Fibroblast of peridontal ligament (primary cell): ENCODE results near the gene CDV3.

Experiments used
- DNase-seq: peaks from one replicate; pipeline ENCODE4 v3.0.0-alpha.2; 2010; ENCODE audit errors: extremely low read depth

The CDV3 gene

DNA sequence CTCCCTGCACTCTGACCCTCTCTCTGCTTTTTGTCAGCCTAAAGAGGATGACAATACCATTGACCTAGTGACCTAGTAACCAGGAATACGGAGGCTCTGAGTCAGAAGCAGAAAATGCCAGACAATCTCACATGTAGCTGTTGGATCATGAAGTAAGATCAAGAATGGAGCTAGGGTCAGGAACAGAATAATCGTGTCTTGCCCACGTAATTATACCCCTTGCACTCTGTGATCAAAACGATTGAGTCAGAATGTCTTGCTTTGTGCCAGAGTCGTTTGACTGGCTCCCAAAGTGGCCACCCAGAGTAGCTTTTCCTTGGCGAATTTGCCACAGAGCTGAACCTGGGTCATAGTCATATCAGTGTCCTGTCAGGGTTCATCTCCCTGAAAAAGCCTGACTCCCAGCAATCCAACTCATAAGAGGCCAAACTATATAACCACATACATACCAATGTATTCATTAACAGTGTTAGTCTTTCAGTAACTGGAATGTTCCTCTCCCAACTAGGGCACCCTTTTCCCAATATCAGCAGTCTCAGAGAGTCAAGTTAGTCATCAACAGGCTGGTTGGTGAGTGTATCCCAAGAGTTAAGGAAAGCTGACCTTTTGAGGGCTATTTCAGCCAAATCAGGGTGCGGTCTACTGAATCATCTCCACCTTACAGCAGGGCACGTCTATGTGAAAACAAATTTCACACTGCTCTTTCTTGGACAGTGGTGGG lies 5.0 kb upstream of the CDV3 start:
- DNase-seq = peak; percentile 68

DNA sequence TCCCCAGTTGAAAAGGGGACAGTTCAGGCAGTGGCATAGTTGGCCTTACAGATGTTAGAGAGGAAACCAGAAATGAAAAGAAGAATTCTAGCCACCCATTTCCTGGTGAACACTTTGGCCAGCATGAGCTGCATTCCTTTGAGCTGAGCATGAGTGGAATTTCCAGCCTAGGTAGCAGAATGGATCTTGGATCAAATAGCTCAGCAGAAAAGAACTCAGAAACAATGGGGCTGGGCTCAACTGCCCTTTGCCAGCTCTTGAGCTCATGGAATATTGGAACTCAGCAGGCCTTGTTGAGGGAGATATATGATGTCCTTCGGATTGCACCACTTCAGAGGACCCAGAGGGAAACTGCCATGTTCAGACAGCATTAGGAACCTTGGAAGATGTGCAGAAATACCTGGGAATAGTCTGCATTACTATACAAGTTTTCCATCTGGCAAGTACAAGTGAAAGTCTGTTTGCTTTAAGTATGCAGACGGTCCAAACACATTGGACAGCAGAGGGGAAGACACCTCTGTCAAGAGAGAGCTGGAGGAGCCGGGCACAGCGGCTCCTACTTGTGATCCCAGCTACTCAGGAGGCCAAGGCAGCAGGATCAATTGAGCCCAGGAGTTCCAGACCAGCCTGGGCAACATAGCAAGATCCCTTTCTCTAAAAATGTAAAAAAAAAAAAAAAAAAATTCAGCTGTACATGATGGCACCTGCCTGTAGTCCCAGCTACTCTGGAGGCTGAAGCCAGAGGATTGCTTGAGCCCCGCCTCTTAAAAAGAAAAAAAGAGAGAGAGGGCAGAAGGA lies 3.1 kb upstream of the CDV3 start:
- DNase-seq = peak; percentile 77

DNA sequence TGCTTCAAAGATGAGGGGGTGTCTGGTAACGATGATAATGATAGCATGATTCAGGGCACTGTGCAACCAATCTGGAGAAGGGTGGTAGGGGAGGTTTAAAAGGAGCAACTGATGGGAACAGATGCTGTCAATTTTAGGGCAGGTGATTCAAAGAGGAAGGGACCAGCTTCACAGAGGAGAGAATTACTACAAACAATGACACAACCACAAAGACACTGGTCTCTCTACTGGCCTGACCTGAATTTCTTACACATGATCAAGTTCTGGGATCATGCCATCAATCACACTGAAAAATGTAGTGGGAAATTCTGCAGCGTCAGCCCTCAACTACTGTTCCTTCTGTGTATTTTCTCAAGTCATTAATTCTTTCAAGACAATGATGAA lies 2.6 kb upstream of the CDV3 start:
- DNase-seq = no peak

DNA sequence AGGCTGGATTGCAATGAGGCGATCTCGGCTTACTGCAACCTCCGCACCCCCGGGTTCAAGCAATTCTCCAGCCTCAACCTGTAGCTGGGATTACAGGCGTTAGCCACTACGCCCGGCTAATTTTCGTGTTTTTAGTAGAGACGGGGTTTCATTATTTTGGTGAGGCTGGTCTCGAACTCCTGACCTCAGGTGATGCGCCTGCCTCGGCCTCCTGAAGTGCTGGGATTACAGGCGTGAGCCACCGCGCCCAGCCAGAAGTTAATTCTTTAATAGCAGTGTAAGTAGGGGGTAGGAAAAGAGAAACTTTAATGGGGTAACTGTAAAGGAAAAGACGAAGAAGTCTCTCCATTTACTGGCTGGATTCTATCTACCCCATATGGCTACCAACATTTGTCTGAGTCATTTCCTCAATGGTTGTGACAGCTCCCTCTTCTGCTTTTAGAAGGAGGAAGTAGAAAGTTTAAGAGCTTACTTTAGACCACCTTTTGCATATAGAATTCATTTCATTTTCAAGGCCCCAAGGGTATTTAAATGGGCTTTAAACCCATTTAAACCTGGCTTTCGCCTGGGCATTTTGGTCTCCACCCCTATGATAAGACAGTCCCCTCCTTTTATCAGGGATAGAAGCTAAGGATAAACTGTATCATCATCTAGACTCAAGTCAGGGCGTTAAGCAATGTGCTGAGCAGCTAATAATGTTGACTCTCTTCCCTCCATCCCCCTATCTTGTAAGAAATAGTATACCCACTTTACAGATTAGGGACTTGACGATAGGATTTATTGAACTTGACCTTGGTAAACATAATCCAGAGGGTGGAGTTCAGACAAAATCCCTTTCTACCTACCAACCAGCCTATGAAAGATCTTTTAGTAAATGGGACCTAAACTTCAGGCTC lies 1.1 kb upstream of the CDV3 start:
- no peak for DNase-seq

DNA sequence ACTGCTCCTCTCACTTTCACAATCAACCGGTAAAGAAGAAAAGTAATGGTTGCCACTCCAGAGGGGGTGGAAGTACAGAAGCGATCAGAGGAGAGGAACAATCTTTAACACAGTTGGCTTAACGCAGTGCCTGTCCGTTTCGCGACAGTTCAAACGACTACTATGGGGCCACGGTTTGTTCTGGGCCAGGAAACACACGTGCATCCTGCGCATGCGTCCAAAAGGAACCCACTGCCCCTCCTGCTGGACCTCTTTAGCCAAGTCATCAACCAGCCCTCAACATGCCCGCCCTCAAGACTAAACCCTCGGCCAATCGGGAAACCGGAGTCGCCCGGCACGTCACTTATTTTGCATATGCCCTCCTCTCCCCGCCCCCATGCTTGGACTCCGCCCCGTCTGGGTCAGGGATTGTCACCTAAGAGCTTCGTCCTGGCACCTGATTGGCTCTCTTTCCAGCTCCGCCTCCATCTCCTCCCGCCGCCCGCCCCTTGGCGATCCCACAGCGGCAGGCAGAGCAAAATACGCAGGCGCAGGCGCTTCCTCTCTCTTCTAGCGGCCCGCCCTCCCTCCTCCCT lies 345 bp upstream of the CDV3 start:
- peak; percentile 100 for DNase-seq

DNA sequence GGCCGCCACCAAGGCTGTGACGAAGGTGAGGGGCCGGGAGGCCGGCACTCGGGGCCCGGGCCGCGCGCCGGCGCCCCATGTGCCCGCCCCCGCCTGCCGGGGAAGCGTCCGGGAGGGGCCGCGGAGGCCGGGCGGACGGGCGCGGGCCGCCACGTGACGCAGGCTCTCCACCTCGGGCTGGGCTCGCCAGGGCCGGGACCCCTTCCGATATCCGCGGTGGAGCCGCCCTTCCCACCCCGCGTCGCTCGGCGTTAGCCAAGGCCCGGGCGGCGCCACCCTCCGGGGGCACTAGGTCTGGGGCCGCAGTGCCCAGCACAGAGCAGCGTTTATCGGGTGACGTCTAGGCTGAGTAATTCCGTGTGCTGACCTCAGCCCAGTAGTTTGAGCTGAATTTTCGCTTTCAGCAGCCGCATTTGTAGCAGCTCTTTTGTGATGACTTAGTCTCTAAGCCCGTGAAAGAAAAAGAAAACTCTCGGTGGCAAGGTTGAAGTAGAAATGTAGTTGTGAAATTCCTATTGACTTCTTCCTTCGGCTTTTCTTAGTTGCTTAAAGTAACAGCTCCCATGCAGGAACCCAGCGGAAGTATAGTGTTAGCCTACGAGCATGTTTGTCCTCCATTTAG lies 885 bp downstream of the CDV3 start:
- DNase-seq = peak; percentile 81

DNA sequence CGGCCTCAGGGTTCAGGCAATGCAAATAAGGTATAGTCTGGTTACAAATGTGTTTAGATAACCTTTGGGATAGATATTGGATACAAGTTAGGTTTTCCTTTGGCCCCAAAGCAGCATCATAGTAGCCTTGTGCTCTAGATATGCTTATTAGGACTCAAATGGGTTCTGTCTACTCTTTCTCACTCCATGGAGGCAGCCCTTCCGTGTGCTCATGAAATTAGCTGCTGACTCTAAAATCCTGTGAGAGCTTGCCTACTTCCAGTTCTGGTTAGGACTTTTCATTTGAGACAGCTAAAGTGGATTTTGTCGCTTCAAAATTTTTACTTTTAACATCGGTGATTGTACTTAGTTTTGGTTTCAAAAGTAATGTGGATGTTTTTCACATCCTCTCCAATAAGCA lies 1.6 kb downstream of the CDV3 start:
- DNase-seq = no peak

DNA sequence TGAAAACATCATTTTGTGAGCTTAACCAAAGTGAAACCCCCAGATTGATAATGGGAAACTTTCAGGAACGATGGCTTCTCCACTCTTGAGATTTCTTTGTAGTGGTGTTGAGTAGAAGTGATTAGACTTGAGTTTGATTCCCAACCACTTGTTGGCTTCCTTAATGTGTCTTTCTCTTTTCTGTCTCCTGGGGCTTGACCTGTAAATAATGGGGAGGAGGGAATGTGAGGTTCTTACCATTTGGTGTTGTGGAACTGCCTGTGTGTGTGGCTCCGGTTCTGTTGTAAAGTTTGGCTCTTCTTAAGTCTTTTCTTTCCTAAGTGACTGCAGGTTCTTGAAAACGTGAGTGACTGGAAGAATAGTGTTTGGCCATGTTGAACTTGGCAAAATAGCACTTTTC lies 2.7 kb downstream of the CDV3 start:
- no peak for DNase-seq

DNA sequence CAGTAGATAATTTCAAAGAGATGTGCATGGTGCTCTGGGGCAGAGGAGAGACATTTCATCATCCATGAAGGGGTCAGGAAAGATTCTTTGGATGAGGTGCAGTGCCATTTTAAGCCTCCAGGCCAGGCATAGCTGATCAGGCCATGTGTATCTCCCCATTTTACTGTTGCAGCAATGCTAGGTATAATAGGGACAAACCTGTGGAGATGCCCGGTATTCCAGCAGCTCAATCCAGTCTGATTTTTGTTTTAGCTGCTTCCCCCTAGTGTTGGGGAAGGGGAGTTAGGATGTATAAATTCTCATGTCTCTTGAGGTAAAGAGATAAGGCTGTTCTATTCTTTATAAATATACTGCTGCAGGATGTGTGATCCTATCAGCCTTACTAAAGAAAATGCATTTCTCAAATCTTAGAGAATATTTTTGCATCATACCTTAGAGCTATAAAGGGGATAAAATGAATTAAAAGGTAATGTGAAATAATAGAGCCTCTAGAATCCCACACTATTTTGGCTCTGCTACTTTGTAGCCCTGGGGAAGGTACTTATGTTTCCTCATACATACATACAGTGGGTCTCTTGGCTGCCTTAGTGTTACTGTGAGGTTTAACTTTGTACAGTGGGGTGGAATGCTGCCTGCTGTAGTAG lies 5.2 kb downstream of the CDV3 start:
- DNase-seq = peak; percentile 62

DNA sequence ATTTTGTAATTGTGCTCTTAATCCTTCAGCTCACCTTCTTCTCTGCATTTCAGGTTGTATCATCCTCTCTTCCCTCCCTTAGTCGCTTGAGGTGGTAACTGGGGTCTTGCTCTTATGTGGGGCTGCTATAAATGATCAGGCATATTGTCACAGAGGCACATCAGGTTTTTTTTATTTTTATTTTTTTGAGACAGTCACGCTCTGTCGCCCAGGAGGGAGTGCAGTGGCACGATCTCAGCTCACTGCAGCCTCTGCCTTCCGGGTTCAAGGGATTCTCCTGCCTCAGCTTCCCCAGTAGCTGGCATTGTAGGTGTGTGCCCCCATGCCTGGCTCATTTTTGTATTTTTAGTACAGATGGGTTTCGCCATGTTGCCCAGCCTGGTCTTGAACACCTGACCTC lies 9.9 kb downstream of the CDV3 start:
- DNase-seq = no peak

DNA sequence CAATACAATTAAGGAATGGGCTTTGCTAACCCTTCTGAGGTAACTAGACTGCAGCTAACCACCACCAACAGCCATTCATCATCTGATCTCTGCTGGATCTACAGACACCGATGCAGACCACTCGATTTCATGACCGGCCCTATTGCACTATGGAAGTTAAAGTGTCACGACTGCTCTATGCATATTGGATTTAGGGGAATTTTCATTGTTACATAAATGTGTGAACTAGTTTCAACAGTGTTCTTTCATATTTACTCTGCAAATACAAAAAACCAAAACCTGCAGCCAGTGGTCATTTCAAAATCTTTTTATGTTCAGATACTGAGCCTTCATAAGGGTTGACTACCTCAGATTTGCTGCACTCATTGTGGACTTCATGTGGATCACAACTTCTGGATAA lies 14.5 kb downstream of the CDV3 start:
- DNase-seq = no peak

DNA sequence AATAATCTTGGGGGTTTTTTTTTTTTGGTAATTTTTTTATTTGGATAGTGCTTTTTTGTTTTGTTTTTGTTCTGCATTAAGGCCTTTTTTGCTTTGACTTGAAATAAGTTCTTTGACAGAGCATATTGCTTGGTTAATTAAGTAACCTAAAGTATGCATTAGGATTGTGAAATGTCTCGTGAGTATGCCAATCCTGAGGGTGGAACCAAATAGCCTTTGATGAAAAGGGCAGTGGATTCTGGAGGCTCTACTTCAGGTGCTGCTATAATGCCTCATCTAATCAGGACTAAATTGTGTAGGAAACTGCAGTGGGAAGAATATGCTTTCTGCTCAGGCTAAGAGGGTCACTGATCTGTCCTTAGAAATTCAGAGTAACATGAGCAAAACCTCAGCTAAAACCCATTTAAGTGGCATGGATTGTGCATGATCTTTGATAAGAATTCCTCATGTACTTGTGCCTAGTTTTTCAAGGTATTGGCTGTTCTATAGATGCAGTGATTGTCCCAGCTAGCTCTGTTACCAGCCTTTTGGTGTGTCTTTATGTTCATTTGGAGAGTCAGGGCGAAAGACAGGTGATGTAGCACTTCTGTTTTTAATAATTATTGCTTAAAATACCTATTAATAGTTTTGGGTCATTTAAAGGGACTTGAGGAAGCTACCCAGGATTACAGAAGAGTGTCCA lies 15.4 kb downstream of the CDV3 start:
- DNase-seq = no peak

DNA sequence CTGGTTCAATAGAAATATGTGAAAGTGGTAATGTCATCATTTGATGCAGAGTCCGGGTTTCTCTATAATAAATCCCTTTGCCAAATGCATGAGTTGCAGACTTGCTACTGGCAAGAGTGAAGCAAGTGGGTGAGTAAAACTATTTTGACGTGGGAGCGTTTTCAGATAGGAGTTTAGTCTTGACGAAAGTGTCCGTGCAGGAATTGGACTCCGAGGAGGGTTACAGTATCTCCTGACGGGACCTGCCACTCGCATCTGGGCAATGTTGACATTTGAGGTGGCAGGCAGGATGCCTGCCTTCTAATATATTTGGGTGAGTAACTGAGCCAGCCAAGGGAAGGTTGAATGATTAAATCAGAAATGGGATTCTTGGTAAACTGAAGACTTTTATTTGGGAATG lies 16.0 kb downstream of the CDV3 start:
- DNase-seq = no peak

DNA sequence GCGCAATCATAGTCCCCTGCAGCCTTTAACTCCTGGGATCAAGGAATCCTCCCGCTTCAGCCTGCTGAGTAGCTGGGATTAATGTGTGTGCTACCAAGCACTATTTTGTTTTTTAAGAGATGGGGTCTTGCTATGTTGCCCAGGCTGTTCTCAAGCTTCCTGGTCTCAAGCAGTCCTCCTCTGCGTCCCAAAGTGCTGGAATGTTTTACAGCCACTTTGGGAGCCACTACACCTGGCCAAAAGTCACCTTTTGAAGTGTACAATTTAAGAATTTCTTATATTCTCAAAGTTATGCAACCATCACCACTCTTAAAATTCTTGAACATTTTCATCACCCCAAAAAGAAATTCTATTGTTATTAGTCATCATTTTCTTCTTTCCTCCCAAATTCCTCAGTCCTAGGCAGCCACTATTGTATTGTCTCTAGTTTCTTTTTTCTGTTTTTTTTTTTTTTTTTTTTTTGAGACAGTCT lies 17.8 kb downstream of the CDV3 start:
- peak; percentile 67 for DNase-seq

DNA sequence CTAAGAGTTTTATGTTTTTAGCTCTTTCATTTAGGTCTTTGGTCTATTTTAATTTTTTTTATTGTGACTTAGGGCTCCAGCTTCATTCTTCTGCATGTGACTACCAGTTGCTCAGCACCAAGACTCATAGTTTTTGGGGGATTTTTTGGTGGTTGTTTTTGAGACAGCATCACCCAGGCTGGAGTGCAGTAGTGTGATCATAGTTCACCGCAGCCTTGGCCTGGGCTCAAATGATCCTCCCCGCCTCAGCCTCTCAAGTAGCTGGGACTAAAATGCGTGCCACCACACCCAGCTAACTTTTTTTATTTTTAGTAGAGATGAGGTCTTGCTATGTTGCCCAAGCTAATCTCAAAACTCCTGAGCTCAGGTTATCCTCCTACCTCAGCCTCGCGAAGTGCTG lies 19.4 kb downstream of the CDV3 start:
- DNase-seq = no peak

DNA sequence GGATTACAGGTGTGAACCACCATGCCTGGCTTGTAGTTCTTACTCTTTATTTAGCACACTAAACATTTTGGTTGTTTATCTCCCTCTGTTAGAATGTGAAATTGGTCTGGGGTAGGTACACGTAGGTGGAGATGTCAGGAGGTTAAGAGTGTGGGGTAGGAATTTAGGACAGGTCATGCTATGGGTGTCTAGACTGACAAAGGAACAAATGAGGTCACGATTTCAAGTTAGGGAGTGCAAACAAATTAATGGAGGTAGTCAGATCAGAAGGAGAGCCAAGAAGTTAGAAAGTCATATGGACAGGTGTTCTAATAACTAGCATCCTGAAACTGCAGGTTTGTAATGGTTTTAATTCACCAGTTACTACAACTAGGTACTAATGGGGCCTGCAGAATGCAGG lies 19.8 kb downstream of the CDV3 start:
- DNase-seq = no peak

DNA sequence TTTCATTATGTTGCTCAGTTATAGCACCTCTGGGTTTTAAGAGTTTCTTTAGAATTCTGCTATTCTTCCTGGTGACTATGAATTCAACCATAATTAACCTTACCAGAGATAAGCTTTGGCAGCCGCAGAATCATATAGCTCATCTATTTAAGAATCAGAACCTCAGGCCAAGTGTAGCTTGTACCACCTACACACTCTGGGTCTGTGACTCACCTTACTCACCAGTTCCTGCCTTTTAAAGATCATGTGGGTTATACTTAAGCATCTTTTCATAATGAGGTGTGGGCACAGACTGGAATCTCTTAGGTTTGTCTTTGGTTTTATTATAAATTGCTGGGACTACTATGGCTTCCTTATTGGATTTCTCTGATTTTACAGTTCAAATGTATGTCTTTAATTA lies 21.9 kb downstream of the CDV3 start:
- DNase-seq = no peak

DNA sequence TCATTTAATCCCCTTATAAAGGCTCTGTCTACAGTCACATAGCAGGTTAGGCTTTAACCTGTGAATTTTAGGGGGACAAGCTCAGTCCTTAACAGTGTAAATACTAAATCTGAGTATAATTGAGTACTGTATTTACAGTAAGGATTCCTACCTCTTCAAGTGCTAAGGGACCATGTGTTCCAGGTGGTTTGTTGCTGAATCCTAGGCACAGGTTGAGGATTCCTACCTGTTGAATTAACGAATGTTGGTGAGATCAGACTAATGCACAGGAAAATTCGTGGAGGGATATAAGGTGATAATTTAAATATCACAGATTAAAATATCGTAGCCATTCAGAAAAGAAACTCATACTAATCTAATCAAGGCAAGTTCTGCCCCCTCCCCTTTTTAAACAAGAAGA lies 24.9 kb downstream of the CDV3 start:
- DNase-seq = no peak

DNA sequence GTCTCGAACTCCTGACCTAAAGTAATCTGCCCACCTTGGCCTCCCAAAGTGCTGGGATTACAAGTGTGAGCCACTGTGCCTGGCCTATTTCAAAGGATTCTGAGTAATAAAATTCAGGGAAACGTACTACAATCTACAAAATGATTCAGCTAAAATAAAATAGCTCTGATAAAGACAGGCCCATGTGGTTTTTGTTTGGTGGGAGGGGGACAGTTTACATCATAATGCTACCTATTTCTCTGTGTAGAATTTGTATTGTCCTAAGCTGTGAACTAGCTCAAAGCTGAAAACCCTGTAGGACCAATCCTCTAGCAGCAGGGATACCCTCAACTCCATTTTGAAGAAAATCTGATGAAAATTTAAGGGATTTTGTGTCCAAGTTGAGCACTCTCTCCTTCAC lies 25.8 kb downstream of the CDV3 start:
- no peak for DNase-seq

DNA sequence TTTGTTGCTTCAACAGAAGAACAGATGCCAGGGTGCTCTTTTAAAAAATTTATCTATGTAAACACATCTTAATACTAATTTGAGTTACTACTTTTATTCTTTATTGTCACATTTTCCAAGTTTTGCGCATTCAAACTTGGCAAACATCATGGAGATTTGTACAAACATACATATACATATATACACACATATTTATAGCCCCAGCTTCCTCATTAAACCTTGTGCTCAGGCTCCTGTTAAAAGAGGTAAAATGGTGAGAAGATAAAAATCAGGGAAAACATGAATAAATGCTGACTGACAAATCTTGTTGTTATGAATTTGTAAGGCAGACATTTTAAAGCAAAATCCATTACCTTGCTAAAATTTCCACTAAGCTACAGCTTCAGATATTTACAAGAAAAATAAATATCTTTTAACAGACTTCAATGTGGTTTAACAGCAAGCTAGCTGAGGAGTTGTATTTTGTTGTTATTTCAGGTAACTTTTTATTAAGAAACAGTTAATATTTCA lies 27.1 kb downstream of the CDV3 start:
- no peak for DNase-seq
